Activated naive CD4-positive, alpha-beta T cell treated with anti-CD3 and anti-CD28 coated beads, Interleukin-2, amount 50 U/mL, for 72 hours (primary cell): ENCODE results near the gene ZNF689. TPM values are rescaled to one million over a fixed set of nuclear protein-coding genes. Genes with fewer than 3 reads are reported as not detected.

ENCODE experiments used
- ATAC-seq, 2 donors: fragments of 150-1000 bp; cut with Tn5 transposase; 2 replicates each; pipeline ENCODE4 v1.10.0; 2021; ENCODE audit warnings: mild to moderate bottlenecking in 2 of 2, moderate library complexity in 2 of 2
- DNase-seq, 2 donors: peaks; one replicate each; pipeline ENCODE4 v3.0.0; 2021 to 2022; ENCODE audit warnings: low spot score in 2 of 2
- H3K27ac Mint-ChIP-seq, 2 donors: one replicate each; pipeline ENCODE4 v1.8.0; 2022; ENCODE audit warnings: mild to moderate bottlenecking in 2 of 2, mixed read lengths in 2 of 2
- H3K36me3 Mint-ChIP-seq, 2 donors: one replicate each; pipeline ENCODE4 v1.8.0; 2022; ENCODE audit warnings: mixed read lengths in 2 of 2
- H3K9me3 Mint-ChIP-seq, 2 donors: one replicate each; pipeline ENCODE4 v1.8.0; 2022; ENCODE audit warnings: mixed read lengths in 2 of 2
- total RNA-seq, 2 donors: library from RNA; stranded (reverse); gene quantifications; one replicate each; pipeline ENCODE4 v1.2.3, GENCODE V29; 2022

The ZNF689 gene
- total RNA-seq, 2 donors from 2014 or later: 11.6 to 13.7 TPM

GRCh38 chr16:30585022-30585399 lies 25.2 kb downstream of the ZNF689 start:
- peak overlapping the region; percentile 61 to 94 for H3K27ac Mint-ChIP-seq
- DNase-seq: no peak
- peak; percentile 11 to 35 for ATAC-seq
- peaks cover 9 to 23% of the 10 kb centered on the region in 2 donors for H3K36me3 Mint-ChIP-seq
- no peaks in the 10 kb centered on the region for H3K9me3 Mint-ChIP-seq

DNA sequence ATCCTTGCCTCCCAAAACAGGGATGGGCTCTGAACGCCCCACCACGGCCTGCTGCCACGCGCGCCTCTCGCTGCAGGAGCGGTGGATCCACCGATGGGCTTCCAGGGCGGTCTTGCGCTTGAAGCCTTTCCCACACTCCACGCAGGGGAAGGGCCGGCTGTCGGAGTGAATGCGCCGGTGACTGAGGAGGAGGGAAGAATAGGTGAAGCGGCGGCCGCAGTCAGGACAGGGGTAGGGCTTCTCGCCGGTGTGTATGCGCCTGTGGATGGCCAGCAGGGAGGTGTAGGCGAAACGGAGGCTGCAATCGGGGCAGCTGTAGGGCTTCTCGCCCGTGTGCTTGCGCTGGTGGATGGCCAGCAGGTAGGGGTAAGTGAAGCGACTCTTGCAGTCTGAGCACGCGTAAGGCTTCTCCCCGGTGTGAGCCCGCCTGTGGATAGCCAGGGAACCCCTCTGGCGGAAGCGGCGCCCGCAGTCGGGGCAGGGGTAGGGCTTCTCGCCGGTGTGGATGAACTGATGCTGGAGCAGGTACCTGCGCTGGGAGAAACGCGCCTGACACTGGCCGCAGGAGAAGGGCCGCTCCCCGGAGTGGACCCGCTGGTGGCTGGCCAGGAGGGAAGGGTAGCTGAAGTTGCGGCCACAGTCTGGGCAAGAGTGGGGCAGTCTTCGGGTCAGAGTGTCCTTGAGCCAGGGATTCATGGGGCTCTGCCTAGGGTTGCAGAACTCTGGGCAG lies 27.4 kb downstream of the ZNF689 start:
- DNase-seq (no peak), ATAC-seq (no peak)
- peaks cover 9 to 24% of the 10 kb centered on the region in 2 donors for H3K36me3 Mint-ChIP-seq
- peak overlapping the region in 1 of 2 donors; percentile 50 for H3K27ac Mint-ChIP-seq
- no peaks in the 10 kb centered on the region for H3K9me3 Mint-ChIP-seq

DNA sequence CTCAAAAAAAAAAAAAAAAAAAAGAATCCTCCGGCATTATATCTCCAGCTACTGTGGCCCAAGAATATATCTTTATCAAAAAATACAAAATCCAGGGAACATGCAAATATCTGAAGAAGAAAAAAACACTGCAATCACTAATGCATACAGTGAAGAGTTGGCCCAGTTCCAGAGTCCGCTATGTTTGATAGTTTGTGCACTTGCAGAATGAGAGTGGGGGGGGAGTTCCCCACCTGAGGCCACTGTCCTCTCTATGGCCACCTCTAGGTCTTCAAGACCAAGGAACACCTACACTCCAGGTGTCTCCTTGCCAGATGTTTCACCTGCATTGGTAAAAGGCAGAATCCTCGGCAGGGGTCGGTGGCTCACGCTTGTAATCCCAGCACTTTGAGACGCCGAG lies 28.7 kb downstream of the ZNF689 start:
- DNase-seq (no peak), ATAC-seq (no peak)
- Mint-ChIP-seq H3K9me3 (no peaks in the 10 kb centered on the region), H3K27ac (no peak overlapping the region), H3K36me3 (peaks cover 9 to 18% of the 10 kb centered on the region in 2 donors)

DNA sequence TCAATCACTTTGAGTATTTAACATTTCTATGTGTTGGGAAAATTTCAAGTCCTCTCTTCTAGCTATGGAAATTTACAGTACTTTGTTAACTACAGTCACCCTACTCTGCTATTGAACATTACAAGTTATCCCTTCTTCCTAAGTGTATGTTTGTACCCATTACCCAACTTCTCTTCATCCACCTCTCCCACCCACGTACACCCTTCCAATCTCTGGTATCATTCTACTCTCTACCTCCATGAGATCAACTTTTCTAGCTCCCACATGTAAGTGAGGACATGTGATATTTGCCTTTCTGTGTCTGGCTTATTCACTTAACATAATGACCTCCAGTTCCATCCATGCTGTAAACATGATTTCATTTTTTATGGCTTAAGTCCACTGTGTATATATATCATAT lies 35.5 kb downstream of the ZNF689 start:
- DNase-seq (no peak), ATAC-seq (no peak)
- H3K9me3 Mint-ChIP-seq: no peaks in the 10 kb centered on the region
- H3K36me3 Mint-ChIP-seq: peaks cover 6 to 15% of the 10 kb centered on the region in 2 donors
- no peak overlapping the region for H3K27ac Mint-ChIP-seq

DNA sequence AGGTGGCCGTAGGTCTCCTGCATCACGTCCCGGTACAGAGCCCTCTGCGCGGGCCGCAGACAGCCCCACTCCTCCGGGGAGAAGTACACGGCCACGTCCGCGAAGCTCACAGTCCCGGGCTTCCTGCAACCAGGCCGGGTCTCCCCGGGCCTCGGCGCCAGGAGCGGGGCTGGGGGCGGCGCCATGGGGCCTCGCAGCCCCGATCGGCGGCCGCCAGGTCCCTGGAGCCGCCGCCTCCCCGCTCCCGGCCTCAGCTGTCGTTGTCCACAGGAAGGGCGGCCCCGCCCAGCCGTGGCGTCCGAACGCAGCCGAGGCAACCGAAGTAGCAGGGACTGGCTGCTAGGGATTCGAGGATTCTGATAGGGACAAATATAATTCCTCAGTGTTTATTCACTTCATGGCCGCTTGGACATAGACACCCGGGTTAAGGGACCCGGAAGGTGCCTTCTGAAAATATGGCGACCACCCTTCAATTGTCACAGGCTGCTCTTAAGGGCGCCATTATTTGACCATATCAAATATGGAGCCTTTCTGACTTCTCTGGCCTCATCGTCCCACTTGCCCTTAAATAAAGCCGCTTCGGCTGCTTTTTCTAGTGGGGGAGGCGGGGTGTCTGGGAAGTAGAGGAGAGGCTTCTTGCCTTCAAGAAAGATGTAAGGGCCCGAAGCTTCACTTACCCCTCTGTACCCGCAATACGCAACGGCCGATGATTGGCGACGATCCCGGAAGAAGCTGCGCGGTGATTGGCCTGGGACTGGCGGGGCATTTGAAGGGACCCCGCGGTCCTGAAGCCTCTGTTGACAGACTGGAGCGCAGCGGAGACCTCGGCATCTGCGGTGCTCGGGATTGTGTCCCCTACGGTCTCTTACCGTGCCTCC lies 38.5 kb downstream of the ZNF689 start, which contains the start of gene ZNF688:
Gene ZNF688 (minus strand): TSS at position 270 of the 878 bp plus-strand sequence. CDS start 85 bp downstream, at position 185.
- Mint-ChIP-seq H3K9me3 (no peaks in the 10 kb centered on the region), H3K27ac (peak within 1 kb of the TSS; percentile 93 to 98), H3K36me3 (peaks cover 6 to 15% of the 10 kb centered on the region in 2 donors)
- peak; percentile 88 to 90 for DNase-seq
- peak; percentile 66 to 81 for ATAC-seq

DNA sequence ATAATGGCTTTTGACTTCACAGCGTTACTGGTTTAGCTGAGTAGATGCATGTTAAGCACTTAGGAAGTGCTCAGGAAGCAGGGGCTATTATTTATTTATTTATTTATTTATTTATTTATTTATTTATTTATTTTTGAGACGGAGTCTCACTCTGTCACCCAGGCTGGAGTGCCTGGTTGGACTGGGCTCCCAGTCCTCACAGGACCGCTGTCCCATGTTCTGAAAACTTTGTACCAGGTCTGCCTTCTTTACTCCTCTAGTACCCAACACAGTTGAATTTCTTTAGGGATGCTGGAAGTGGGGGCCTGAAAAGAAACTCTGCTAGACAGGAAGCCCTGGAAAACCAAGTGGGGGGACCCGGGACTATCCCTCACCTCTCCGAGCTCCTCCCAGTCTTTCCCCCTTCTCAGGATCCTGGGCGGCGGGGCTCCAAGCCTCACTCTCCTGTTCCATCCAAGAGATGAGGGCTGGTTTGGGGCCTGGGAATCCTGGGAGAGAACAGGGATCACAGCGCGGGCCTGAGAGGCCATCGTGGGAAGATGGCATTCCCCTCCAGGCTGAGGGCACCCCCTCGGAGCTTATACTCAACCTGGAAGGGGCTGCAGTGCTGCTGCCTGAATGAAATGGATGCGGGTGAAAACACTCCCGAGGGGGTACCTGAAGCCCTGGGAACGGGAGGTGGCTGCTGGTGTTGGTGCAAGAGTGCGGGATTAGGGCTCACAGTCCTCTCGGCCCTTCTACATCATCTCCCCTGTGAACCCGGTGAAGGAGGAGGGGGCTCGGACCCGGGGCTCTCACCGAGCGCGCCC lies 39.3 kb downstream of the ZNF689 start:
- Mint-ChIP-seq H3K36me3 (peaks cover 6 to 15% of the 10 kb centered on the region in 2 donors), H3K9me3 (no peaks in the 10 kb centered on the region), H3K27ac (peak overlapping the region; percentile 93 to 97)
- no peak for DNase-seq
- no peak for ATAC-seq

DNA sequence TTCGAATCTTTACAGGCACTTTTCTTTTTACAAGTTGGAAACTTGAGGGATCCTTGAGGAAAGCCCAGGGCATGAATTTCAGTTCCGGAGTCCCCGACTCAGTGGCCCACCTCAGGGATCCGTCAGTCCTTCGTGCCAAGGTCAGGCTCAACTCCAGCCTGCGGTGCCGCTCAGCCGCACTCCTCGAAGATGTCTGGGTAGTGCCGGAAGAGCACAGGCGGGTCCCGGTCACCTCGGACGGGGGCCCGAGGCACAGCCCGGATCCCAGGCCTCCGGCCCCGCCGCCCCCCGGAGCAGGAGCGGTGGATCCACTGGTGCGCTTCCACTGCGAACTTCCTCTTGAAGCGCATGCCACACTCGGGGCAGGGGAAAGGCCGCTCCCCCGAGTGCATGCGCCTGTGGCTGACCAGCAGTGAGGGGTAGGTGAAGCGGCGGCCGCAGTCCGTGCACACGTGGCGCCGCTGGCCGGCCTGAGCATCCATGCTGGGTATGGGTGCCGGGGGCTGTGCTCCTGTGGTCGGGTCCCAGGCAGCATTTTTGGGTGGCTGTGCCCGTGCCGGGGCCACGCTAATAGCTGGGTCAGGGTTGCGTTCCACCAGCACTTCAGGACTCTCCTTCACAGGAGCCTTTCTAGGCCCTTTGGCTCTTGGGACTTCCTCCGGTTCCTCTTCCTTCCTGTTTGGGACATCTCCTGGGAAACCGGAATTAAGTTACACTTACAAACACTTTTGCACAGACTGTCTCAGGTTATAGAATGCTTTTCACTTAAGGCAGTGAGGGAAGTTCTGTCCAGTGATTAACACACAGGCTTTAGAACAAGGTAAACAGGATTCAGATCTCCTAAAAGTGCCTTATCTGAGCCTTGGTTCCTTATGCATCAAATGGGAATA lies 40.2 kb downstream of the ZNF689 start:
- H3K9me3 Mint-ChIP-seq: no peaks in the 10 kb centered on the region
- peak overlapping the region; percentile 50 to 93 for H3K27ac Mint-ChIP-seq
- H3K36me3 Mint-ChIP-seq: peaks cover 6 to 15% of the 10 kb centered on the region in 2 donors
- DNase-seq (no peak), ATAC-seq (no peak)

DNA sequence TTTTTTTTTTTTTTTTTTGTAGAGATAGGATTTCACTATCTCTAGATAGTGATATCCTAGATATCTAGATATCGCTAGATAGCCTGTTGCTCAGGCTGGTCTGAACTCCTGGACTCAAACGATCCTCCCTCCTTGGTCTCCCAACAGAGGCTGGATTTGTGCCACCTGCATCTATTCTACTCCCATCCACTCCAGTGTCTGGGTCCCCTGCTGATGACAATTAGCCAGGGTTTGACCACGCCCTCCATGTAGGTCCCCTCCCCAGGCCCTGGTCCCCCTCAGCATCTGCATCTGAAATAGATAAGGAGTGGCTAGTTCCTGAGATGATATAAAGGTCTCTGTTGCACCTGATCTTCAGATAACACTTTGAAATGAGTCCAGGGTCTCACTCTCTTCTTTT lies 40.9 kb downstream of the ZNF689 start:
- Mint-ChIP-seq H3K36me3 (peaks cover 6 to 15% of the 10 kb centered on the region in 2 donors), H3K27ac (peak overlapping the region; percentile 50 to 97), H3K9me3 (no peaks in the 10 kb centered on the region)
- no peak for ATAC-seq
- DNase-seq: no peak

- DNase-seq (peak in 1 of 2 donors; percentile 37), ATAC-seq (peak; percentile 66 to 69)
- H3K9me3 Mint-ChIP-seq: no peaks in the 10 kb centered on the region
- peaks cover 6 to 11% of the 10 kb centered on the region in 2 donors for H3K36me3 Mint-ChIP-seq
- peak overlapping the region; percentile 97 to 98 for H3K27ac Mint-ChIP-seq
These were observed 42.1 kb downstream of the ZNF689 start for GRCh38 chr16:30567991-30568638.

DNA sequence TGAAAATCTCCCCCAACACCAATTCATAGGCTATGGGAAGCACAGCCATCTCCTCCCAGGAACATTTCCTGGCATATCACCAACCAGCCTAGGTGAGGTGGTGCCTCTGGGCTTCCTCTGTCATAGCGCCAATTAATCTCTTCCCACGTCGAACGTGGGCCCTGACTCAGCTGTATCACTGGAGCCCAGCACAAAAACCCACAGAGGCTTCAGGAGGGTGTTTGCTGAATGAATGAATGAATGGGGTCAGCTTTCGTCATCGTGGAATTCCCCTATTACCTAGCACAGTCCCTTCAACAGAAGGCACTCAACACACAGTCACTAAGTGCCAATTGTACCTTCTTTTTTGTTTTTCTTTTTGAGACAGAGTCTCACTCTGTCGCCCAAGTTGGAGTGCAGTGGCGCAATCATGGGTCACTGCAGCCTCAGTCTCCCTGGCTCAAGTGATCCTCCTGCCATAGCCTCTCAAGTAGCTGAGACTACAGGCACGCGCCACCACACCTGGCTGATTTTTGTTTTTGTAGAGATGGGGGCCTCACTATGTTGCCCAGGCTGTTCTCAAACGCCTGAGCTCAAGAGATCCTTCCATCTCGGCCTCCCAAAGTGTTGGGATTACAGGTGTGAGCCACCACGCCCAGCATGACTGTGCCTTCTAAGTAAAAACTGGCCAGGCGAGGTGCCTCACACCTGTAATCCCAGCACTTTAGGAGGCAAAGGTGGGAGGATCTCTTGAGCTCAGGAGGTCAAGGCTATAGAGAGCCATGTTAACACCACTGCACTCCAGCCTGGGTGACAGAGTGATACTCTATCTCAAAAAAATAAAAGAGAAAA lies 42.8 kb downstream of the ZNF689 start:
- Mint-ChIP-seq H3K36me3 (peaks cover 6 to 8% of the 10 kb centered on the region in 2 donors), H3K27ac (peak overlapping the region; percentile 97 to 98), H3K9me3 (no peaks in the 10 kb centered on the region)
- peak; percentile 45 to 79 for DNase-seq
- ATAC-seq: peak; percentile 48 to 70

DNA sequence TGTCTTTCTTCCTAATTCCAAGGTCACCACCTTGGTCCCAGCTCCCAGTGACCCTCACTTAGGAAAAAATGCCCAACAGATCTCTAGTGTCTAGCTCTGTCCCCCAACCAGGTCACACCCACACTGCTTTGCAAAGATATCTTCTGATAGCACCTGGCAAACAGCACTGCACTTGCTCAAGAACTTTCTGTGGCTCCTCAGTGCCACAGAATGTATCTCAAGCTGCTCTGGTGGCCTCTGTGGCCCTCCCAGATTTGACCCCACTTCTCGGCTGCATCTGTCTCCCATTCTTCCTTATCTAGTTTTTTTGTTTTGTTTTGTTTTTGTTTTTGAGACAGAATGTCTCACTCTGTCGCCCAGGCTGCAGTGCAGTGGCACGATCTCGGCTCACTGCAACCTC lies 43.7 kb downstream of the ZNF689 start:
- DNase-seq: no peak
- Mint-ChIP-seq H3K36me3 (peaks cover 3 to 4% of the 10 kb centered on the region in 2 donors), H3K9me3 (no peaks in the 10 kb centered on the region), H3K27ac (peak overlapping the region in 1 of 2 donors; percentile 97)
- no peak for ATAC-seq

DNA sequence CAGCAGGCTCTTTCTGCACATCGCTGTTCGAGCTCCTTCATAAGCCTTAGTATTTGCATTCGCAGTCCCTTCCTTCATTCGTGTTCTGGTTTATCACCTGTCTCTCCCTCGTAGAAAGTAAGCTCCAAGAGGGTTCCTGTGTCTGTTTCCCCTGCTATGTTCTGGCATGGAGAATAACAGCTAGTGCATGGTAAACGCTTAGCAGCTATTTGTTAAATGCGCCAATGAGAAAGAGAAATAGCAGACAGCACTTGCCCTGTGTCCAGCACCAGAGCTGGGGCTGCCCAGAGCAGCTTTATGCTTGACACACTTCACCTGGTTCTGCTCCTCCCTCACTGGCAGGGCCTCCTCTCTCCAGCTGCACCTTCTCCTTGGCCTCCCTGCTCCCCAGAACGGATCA lies 44.2 kb downstream of the ZNF689 start:
- DNase-seq (no peak), ATAC-seq (no peak)
- Mint-ChIP-seq H3K27ac (no peak overlapping the region), H3K36me3 (peaks cover 4 to 5% of the 10 kb centered on the region in 2 donors), H3K9me3 (no peaks in the 10 kb centered on the region)

DNA sequence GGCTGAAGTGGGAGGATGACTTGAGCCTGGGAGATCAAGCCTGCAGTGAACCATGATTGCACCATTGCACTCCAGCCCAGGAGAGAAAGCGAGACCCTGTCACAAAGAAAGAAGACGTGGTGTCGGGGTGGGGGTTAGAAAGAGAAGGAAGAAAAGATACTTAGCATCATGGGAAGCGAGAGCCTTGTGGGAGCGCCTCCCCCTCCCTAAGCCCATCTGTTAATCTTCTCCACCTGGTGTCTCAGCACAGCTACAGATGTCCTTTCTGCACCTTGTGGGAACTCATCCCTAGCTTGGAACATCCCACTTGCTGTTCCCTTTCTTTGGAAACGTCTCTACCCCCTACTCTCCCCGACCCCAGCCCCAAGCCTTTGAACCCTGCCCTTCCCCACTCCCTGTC lies 44.7 kb downstream of the ZNF689 start:
- peaks cover 4 to 5% of the 10 kb centered on the region in 2 donors for H3K36me3 Mint-ChIP-seq
- no peak for DNase-seq
- H3K9me3 Mint-ChIP-seq: no peaks in the 10 kb centered on the region
- no peak overlapping the region for H3K27ac Mint-ChIP-seq
- no peak for ATAC-seq

DNA sequence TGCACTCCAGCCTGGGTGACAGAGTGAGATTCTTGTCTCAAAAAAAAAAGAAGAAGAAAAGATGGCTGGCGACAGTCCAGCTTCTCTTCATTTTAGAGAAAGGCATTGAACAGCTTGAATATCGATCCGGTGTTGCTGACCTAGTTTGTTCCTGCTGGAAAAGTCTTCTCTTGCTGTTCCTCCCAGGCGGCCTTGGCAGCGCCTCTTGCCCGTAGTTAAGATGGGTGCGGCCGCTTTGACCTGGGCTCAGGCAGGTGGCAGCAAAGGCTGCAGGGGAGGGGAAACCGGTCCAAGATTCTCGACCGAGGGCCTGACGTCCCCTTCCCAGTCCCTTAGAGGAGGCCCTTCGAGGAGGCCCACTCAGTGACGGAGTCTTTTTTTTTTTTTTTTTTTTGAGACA lies 48.2 kb downstream of the ZNF689 start:
- Mint-ChIP-seq H3K9me3 (no peaks in the 10 kb centered on the region), H3K27ac (peak overlapping the region in 1 of 2 donors; percentile 85)

More for the DNA sequence above, 48.2 kb downstream of the ZNF689 start:
- DNase-seq: no peak
- ATAC-seq: no peak
- peaks cover 7 to 10% of the 10 kb centered on the region in 2 donors for H3K36me3 Mint-ChIP-seq
